Lower leg skin (tissue), 4 donors: ENCODE data around the gene RDH14. TPM values are rescaled to one million over a fixed set of nuclear protein-coding genes. Genes with fewer than 3 reads are reported as not detected.

Source experiments
- DNase-seq, 2 donors: peaks; one replicate each; pipeline ENCODE4 v3.0.0-alpha.2; 2019; ENCODE audit warnings: low spot score in 2 of 2
- H3K4me3 ChIP-seq: fragments of 200-600 bp; sonication (generic); 2 replicates; pipeline ENCODE4 v1.5.1; 2017; ENCODE audit warnings: mild to moderate bottlenecking, low read depth; ENCODE audit not compliant: poor library complexity, severe bottlenecking
- CTCF ChIP-seq, 3 donors: fragments of 450-650 bp; IDR thresholded peaks; one replicate each; pipeline ENCODE4 v1.5.1; 2016; ENCODE audit warnings: antibody characterized with exemption in 3 of 3, mild to moderate bottlenecking in 3 of 3, moderate library complexity in 2 of 3
- POLR2A ChIP-seq, 2 donors: fragments of 450-650 bp; IDR thresholded peaks; one replicate each; pipeline ENCODE4 v1.6.1; 2016 to 2017; ENCODE audit warnings: antibody characterized with exemption in 2 of 2, mild to moderate bottlenecking in 1 of 2, moderate library complexity in 1 of 2
- WGBS, 2 donors: methylation state at CpG; one replicate each; pipeline ENCODE4 v1.1.5; 2018; 5-methylcytosine and 5-hydroxymethylcytosine counted together
- intact Hi-C: fragments of 100-400 bp; cut with DNase I; formaldehyde crosslinking; loops from one replicate; pipeline ENCODE4 v1.15.0; 2023; ENCODE audit warnings: low total_unique reads
- total RNA-seq, 4 donors: library from RNA; depleted of rRNA; stranded (reverse); fragments of >200 nt; gene quantifications; one replicate each; pipeline ENCODE4 v1.1.0, GENCODE V29; 2016

RDH14 gene
- total RNA-seq, 4 donors from 2014 or later, result 22.0 to 39.0 (median 32.3) TPM

GRCh38 chr2:18602298-18602697, 41.8 kb upstream of the RDH14 start:
- no peak for DNase-seq
- no peak overlapping the region for H3K4me3 ChIP-seq
- intact Hi-C loops, result no loop called here
- WGBS, 2 donors, result 76 to 85% methylated on average over 2 of the region's 2 CpGs
- TF ChIP-seq CTCF (IDR thresholded peaks at IDR 0.05) (no peak), POLR2A (IDR thresholded peaks at IDR 0.05) (no peak)

GRCh38 chr2:18600255-18600613, 39.8 kb upstream of the RDH14 start:
- no peak overlapping the region for H3K4me3 ChIP-seq
- WGBS, 2 donors, result 76 to 81% methylated on average over 2 of the region's 2 CpGs
- DNase-seq, result no peak
- intact Hi-C loops, result no loop called here
- TF ChIP-seq POLR2A (IDR thresholded peaks at IDR 0.05), result no peak
- no peak for TF ChIP-seq CTCF (IDR thresholded peaks at IDR 0.05)

- H3K4me3 ChIP-seq, result no peak overlapping the region
- no peak for DNase-seq
- WGBS, 2 donors, result 23 to 35% methylated on average over 2 of the region's 2 CpGs
- intact Hi-C loops, result no loop called here
- TF ChIP-seq POLR2A (IDR thresholded peaks at IDR 0.05), result no peak
- no peak for TF ChIP-seq CTCF (IDR thresholded peaks at IDR 0.05)
These were observed 39.2 kb upstream of the RDH14 start for GRCh38 chr2:18599509-18600254.

- intact Hi-C loops, result no loop called here
- TF ChIP-seq CTCF (IDR thresholded peaks at IDR 0.05) (no peak), POLR2A (IDR thresholded peaks at IDR 0.05) (no peak)
- DNase-seq, result no peak
- no peak overlapping the region for H3K4me3 ChIP-seq
- 45 to 54% methylated on average over 6 of the region's 6 CpGs for WGBS, 2 donors
These were observed 38.5 kb upstream of the RDH14 start for GRCh38 chr2:18598848-18599484.

GRCh38 chr2:18597618-18598017, 37.2 kb upstream of the RDH14 start:
- no peak for DNase-seq
- no peak overlapping the region for H3K4me3 ChIP-seq
- TF ChIP-seq CTCF (IDR thresholded peaks at IDR 0.05), result no peak
- WGBS, 2 donors, result 70 to 76% methylated on average over 5 of the region's 5 CpGs
- intact Hi-C loops, result no loop called here
